ENCODE results near the gene SLC6A11. TPM values are rescaled to one million over a fixed set of nuclear protein-coding genes. Genes with fewer than 3 reads are reported as not detected.

Gene SLC6A11
- total and polyA plus RNA-seq, 2 of the 8 experiments (the other 6 are each of a cell fraction or from before 2014, with no cell fraction given) = 0.78 to 1.5 TPM

DNA sequence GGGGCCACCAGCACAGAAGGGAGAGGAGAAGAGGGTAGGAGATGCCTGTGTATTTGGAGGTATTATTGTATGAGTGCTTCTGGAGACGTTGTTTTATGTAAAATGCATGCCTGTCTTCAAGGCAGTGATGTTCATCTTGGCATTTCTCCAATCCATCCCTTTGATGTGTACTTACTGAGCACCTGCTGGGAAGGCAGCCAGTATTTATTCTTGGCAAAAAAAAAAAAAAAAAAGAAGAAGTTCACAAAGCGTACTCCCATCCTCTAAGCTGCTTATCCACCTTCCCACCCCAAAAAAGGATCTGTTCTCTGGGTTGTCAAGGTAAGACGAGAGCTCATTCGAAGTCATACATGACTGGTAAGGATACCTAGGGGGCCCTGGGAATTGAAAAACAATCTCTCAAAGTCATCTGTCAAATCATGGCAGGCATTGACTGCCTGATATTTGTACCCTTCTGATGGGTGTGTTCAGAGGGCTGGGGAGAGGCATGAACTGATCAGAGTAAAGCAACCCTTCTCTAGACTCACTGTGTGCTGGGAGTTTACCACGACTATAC, 146.5 kb downstream of the SLC6A11 start (continued):
- TF ChIP-seq SP1 (IDR thresholded peaks at IDR 0.05; ENCODE audit: low read depth, low read length) = no peak
- no peak for TF ChIP-seq BRCA1 (IDR thresholded peaks at IDR 0.05; ENCODE audit: low read depth, low read length)
- TF ChIP-seq SIX5 (IDR thresholded peaks at IDR 0.05; ENCODE audit: low read depth, low read length) = no peak
- TF ChIP-seq KDM1A (IDR thresholded peaks at IDR 0.05; ENCODE audit: borderline replicate concordance, low read length) = no peak
- no peak for TF ChIP-seq POU5F1 (IDR thresholded peaks at IDR 0.05; ENCODE audit: low read depth, low read length)
- TF ChIP-seq POLR2A (IDR thresholded peaks at IDR 0.05; ENCODE audit: control extremely low read depth in 1 of 2, low read depth in 2 of 2, low read length in 2 of 2) = no peak
- no peak for TF ChIP-seq TCF12 (IDR thresholded peaks at IDR 0.05; ENCODE audit: low read depth, low read length)
- no peak for TF ChIP-seq CBX5 (IDR thresholded peaks at IDR 0.05; ENCODE audit: low read depth, low read length)
- no peak for TF ChIP-seq EZH2 (IDR thresholded peaks at IDR 0.05; ENCODE audit: low read depth, low read length, severe bottlenecking)

All from H1 (cell line).